B cell (primary cell): ENCODE data around the gene RPL36. TPM values are rescaled to one million over a fixed set of nuclear protein-coding genes. Genes with fewer than 3 reads are reported as not detected.

Experiments
- ATAC-seq: fragments of 200-7000 bp; cut with Tn5 transposase; one replicate; pipeline ENCODE4 v1.10.0; 2021; ENCODE audit warnings: low read depth, mild to moderate bottlenecking, moderate number of reproducible peaks, moderate library complexity
- CTCF ChIA-PET: fragments of 350-600 bp; sonication (Branson Sonifier 250); formaldehyde crosslinking; loops from one replicate; lab custom pipeline; 2021; ENCODE audit warnings: antibody characterized with exemption, inconsistent platforms; lab: Charles Lee
- POLR2A ChIA-PET: fragments of 350-600 bp; sonication (Branson Sonifier 250); formaldehyde crosslinking; loops from one replicate; lab custom pipeline; 2021; ENCODE audit warnings: antibody characterized with exemption; lab: Charles Lee
- DNase-seq: peaks from one replicate; pipeline ENCODE4 v3.0.0; 2013
- H2AFZ ChIP-seq: 2 replicates; pipeline ENCODE4 v1.6.1; 2012; ENCODE audit warnings: mild to moderate bottlenecking, low read depth, low read length; ENCODE audit not compliant: insufficient read depth, poor library complexity, severe bottlenecking
- H3K27ac ChIP-seq, 2 donors: 1 replicate in 1 of 2; 2 replicates in 1 of 2; pipeline ENCODE4 v1.5.1; 2012 to 2013; ENCODE audit warnings: low read length in 2 of 2, mild to moderate bottlenecking in 2 of 2, moderate library complexity in 1 of 2
- H3K27me3 ChIP-seq, 4 experiments: fragments of 200-600 bp in 1 of 4; sonication (generic) in 1 of 4; replicated peaks in 1 of 4; 1 replicate in 2 of 4; 2 replicates in 2 of 4; pipeline versions ENCODE4 v1.6.1 to v1.7.0; 2013 to 2016; ENCODE audit warnings: low read length in 3 of 4, mild to moderate bottlenecking in 2 of 4, mixed read lengths in 1 of 4, moderate library complexity in 1 of 4; ENCODE audit not compliant: insufficient read depth in 4 of 4, control insufficient read depth in 3 of 4; ENCODE audit errors: control extremely low read depth in 1 of 4
- H3K36me3 ChIP-seq, 2 experiments: replicated peaks in 1 of 2; 1 replicate in 1 of 2; 2 replicates in 1 of 2; pipeline versions ENCODE4 v1.6.1 to v1.7.1; 2013; ENCODE audit warnings: low read length in 1 of 2; ENCODE audit not compliant: insufficient read depth in 2 of 2, control insufficient read depth in 1 of 2; ENCODE audit errors: control extremely low read depth in 1 of 2, extremely low read depth in 1 of 2
- H3K4me1 ChIP-seq, 2 donors: fragments of 200-600 bp in 1 of 2; sonication (generic) in 1 of 2; 1 replicate in 1 of 2; 2 replicates in 1 of 2; pipeline versions ENCODE4 v1.5.1 to v1.6.1; 2013 to 2017; ENCODE audit warnings: low read length in 2 of 2; ENCODE audit not compliant: control insufficient read depth in 2 of 2, insufficient read depth in 2 of 2
- H3K4me2 ChIP-seq: replicated peaks from 2 replicates; pipeline ENCODE3; 2012; ENCODE audit warnings: mild to moderate bottlenecking, low read depth, low read length; ENCODE audit not compliant: poor library complexity, severe bottlenecking
- H3K4me3 ChIP-seq, 5 experiments: fragments of 200-600 bp in 1 of 5; sonication (generic) in 1 of 5; 1 replicate in 3 of 5; 2 replicates in 2 of 5; pipeline versions ENCODE4 v1.5.1 to v1.7.0; 2011 to 2016; ENCODE audit warnings: low read length in 4 of 5, mild to moderate bottlenecking in 4 of 5, low read depth in 2 of 5, control low read depth in 1 of 5, moderate library complexity in 1 of 5; ENCODE audit not compliant: insufficient read depth in 1 of 5; ENCODE audit errors: control extremely low read depth in 1 of 5, extremely low read depth in 1 of 5
- H3K79me2 ChIP-seq: fragments of 200-600 bp; sonication (generic); one replicate; pipeline ENCODE4 v1.6.0; 2016; ENCODE audit warnings: low read length; ENCODE audit not compliant: control insufficient read depth, insufficient read depth
- H3K9ac ChIP-seq: fragments of 200-600 bp; sonication (generic); 2 replicates; pipeline ENCODE4 v1.6.1; 2017; ENCODE audit warnings: mild to moderate bottlenecking, low read length, moderate library complexity
- H3K9me3 ChIP-seq, 3 donors: one replicate each; pipeline versions ENCODE4 v1.6.1 to v1.7.1; 2013; ENCODE audit warnings: low read length in 2 of 3; ENCODE audit not compliant: control insufficient read depth in 2 of 3, insufficient read depth in 1 of 3; ENCODE audit errors: control extremely low read depth in 1 of 3
- H4K20me1 ChIP-seq: 2 replicates; pipeline ENCODE4 v1.6.0; 2012; ENCODE audit warnings: mild to moderate bottlenecking, low read length; ENCODE audit not compliant: insufficient read depth, control insufficient read depth, poor library complexity, severe bottlenecking
- H3K27ac Mint-ChIP-seq: one replicate; pipeline ENCODE4 v1.8.0; 2021; ENCODE audit warnings: mixed read lengths
- H3K27me3 Mint-ChIP-seq: one replicate; pipeline ENCODE4 v1.8.0; 2021; ENCODE audit warnings: mixed read lengths
- H3K4me1 Mint-ChIP-seq: one replicate; pipeline ENCODE4 v1.8.0; 2021; ENCODE audit warnings: mixed read lengths
- H3K4me3 Mint-ChIP-seq: one replicate; pipeline ENCODE4 v1.8.0; 2021; ENCODE audit warnings: mixed read lengths
- H3K9me3 Mint-ChIP-seq: one replicate; pipeline ENCODE4 v1.8.0; 2022; ENCODE audit warnings: mixed read lengths; ENCODE audit not compliant: insufficient read depth
- EZH2 ChIP-seq: IDR thresholded peaks from 2 replicates; pipeline ENCODE4 v1.6.1; 2012; ENCODE audit warnings: borderline replicate concordance, low read depth, mild to moderate bottlenecking, moderate library complexity, low read length; ENCODE audit not compliant: insufficient read depth, poor library complexity, severe bottlenecking
- whole genome bisulfite sequencing: methylation state at CpG from one replicate; pipeline ENCODE4 v1.1.5; 2013; ENCODE audit warnings: missing lambda C conversion rate; ENCODE audit not compliant: insufficient coverage; 5-methylcytosine and 5-hydroxymethylcytosine counted together
- intact Hi-C: fragments of 100-400 bp; cut with micrococcal nuclease; formaldehyde crosslinking; loops from one replicate; pipeline ENCODE4 v1.10.0; 2022
- polyA plus RNA-seq: library from polyadenylated mRNA; depleted of rRNA; stranded (reverse); fragments of >200 nt; gene quantifications from 2 replicates; pipeline ENCODE4 v1.2.3, GENCODE V29; 2012
- total RNA-seq, 2 donors: library from RNA; stranded (reverse); fragments of 120-200 nt in 1 of 2; gene quantifications; 1 replicate in 1 of 2; 2 replicates in 1 of 2; pipeline versions ENCODE4 v1.2.3 to v1.2.4, GENCODE V29; 2013 to 2022
- TF ChIP-seq, protein P1 (sequence below): fragments of 200-600 bp; IDR thresholded peaks from one replicate; pipeline ENCODE4 v1.8.0; 2022; ENCODE audit warnings: antibody characterized with exemption, mild to moderate bottlenecking

RPL36 gene
- total and polyA plus RNA-seq, 2 donors (not counting 1 experiment from before 2014, with no cell fraction given) = 899 to 983 TPM

DNA sequence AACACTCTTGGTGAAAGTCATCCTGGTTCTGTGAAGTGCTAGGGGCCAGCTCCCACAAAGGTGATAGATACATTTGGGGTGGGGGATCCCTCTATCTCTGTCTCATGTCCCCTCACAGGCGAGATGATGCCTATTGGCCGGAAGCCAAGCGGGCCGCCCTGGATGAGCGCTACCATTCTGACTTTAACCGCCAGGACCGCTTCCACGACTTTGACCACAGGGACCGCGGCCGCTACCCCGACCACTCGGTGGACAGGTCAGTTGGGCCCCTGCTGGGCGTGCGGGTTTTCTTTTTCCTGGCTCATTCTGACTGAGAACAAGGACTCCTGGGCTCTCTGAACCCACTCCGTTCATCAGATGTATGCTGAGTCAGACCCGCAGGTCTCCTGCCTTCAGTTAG is 26.2 kb upstream of the RPL36 start:
- Histone ChIP-seq H3K27ac (no peak overlapping the region), H3K9me3 (peaks cover 0 to 7% (median 0%) of the 10 kb centered on the region in 3 donors), H3K27me3 (no peaks in the 10 kb centered on the region), H3K79me2 (peaks cover 17% of the 10 kb centered on the region), H3K36me3 (peaks cover 3 to 87% of the 10 kb centered on the region in 2 experiments), H3K4me3 (no peak overlapping the region), H3K4me1 (no peaks in the 10 kb centered on the region), H3K4me2 (no peak overlapping the region), H3K9ac (no peak overlapping the region), H4K20me1 (peaks cover 43% of the 10 kb centered on the region), H2AFZ (no peak overlapping the region)
- ATAC-seq = no peak
- Mint-ChIP-seq H3K27ac (no peak overlapping the region), H3K4me3 (no peak overlapping the region), H3K9me3 (no peaks in the 10 kb centered on the region), H3K4me1 (no peaks in the 10 kb centered on the region), H3K27me3 (no peaks in the 10 kb centered on the region)
- TF ChIP-seq EZH2 = no peak
- TF ChIP-seq, protein P1, sequence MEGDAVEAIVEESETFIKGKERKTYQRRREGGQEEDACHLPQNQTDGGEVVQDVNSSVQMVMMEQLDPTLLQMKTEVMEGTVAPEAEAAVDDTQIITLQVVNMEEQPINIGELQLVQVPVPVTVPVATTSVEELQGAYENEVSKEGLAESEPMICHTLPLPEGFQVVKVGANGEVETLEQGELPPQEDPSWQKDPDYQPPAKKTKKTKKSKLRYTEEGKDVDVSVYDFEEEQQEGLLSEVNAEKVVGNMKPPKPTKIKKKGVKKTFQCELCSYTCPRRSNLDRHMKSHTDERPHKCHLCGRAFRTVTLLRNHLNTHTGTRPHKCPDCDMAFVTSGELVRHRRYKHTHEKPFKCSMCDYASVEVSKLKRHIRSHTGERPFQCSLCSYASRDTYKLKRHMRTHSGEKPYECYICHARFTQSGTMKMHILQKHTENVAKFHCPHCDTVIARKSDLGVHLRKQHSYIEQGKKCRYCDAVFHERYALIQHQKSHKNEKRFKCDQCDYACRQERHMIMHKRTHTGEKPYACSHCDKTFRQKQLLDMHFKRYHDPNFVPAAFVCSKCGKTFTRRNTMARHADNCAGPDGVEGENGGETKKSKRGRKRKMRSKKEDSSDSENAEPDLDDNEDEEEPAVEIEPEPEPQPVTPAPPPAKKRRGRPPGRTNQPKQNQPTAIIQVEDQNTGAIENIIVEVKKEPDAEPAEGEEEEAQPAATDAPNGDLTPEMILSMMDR = no peak
- WGBS = 98% methylated on average over 16 of the region's 17 CpGs
- DNase-seq = no peak
- POLR2A ChIA-PET = no interaction called here
- intact Hi-C loops = no loop called here
- CTCF ChIA-PET = no interaction called here

GRCh38 chr19:5664515-5664914 is 25.6 kb upstream of the RPL36 start:
- Histone ChIP-seq H4K20me1 (peaks cover 42% of the 10 kb centered on the region), H3K9me3 (peaks cover 0 to 7% (median 0%) of the 10 kb centered on the region in 3 donors), H3K27ac (no peak overlapping the region), H3K79me2 (peaks cover 16% of the 10 kb centered on the region), H3K4me3 (no peak overlapping the region), H3K36me3 (peaks cover 3 to 89% of the 10 kb centered on the region in 2 experiments), H2AFZ (no peak overlapping the region), H3K27me3 (no peaks in the 10 kb centered on the region), H3K4me1 (no peaks in the 10 kb centered on the region), H3K9ac (no peak overlapping the region), H3K4me2 (no peak overlapping the region)
- TF ChIP-seq, protein P1 = no peak
- no peak for TF ChIP-seq EZH2
- ChIA-PET POLR2A (no interaction called here), CTCF (no interaction called here)
- H3K4me1 Mint-ChIP-seq = no peaks in the 10 kb centered on the region
- H3K27me3 Mint-ChIP-seq = no peaks in the 10 kb centered on the region
- H3K9me3 Mint-ChIP-seq = no peaks in the 10 kb centered on the region
- DNase-seq (no peak), ATAC-seq (no peak)
- no peak overlapping the region for H3K4me3 Mint-ChIP-seq
- intact Hi-C loops = no loop called here
- 94% methylated on average over 2 of the region's 2 CpGs for WGBS
- H3K27ac Mint-ChIP-seq = no peak overlapping the region
